Measurements from ENCODE around the gene SLC10A2. TPM values are rescaled to one million over a fixed set of nuclear protein-coding genes. Genes with fewer than 3 reads are reported as not detected.
"Not testable (repeated sequence)": the region's sequence is repeated elsewhere in the genome, so short reads cannot be mapped to it uniquely, and the experiment has no call there.

The SLC10A2 gene, protein sequence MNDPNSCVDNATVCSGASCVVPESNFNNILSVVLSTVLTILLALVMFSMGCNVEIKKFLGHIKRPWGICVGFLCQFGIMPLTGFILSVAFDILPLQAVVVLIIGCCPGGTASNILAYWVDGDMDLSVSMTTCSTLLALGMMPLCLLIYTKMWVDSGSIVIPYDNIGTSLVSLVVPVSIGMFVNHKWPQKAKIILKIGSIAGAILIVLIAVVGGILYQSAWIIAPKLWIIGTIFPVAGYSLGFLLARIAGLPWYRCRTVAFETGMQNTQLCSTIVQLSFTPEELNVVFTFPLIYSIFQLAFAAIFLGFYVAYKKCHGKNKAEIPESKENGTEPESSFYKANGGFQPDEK
- total RNA-seq = not detected

DNA sequence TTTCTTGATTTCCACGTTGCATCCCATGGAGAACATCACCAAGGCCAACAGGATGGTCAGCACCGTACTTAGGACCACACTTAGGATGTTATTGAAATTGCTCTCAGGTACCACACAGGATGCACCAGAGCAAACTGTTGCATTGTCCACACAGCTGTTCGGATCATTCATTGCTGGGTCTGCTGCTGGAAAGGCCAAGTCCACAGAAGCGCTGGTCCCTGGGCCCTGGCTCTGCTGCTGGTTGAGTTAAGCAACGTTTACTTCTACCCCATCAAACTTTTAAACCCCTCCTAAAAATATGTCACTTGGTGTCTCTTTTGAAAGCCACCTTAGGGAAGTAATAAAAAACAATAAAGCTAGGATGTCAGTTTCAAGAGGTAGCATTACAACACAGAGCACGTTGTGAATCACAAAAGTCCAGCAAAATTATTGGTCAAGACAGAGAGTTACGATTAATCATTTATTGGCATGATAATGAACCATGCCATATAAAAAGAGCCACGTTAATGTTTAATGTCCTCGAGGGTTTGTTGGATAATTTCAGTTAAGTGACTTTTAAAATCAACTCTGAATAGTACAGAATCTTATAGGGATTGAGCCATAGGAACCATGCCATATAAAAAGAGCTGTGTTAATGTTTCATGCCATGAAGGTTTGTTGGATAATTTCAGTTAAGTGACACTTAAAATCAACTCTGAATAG, at the start of gene SLC10A2:
Gene SLC10A2, minus strand, starts transcription at position 339 of the 702 bp plus-strand sequence. Its CDS starts 168 bp downstream, at position 171.
- no peaks in the 10 kb centered on the region for H3K9me3 ChIP-seq
- DNase-seq (no peak), ATAC-seq (no peak)
- no peak within 1 kb of the TSS for H3K4me3 ChIP-seq
- intact Hi-C loops (cut with DNase I) = no loop called here
- no peaks in the 10 kb centered on the region for H3K27me3 ChIP-seq
- H3K36me3 ChIP-seq (replicated peaks in 1 of 2; ENCODE audit: insufficient read depth in 1 of 2, low read depth in 2 of 2) = no peaks in the 10 kb centered on the region
- WGBS, 2 donors = 29 to 43% methylated on average over 9 of the region's 9 CpGs
- no peak within 1 kb of the TSS for H3K27ac ChIP-seq
- TF ChIP-seq CTCF (IDR thresholded peaks at IDR 0.05) = no peak
- H3K4me1 ChIP-seq = no peaks in the 10 kb centered on the region

- DNase-seq (no peak), ATAC-seq (no peak)
- no peak for TF ChIP-seq CTCF (IDR thresholded peaks at IDR 0.05)
- no peak for TF ChIP-seq POLR2A (IDR thresholded peaks at IDR 0.05)
- WGBS, 2 donors = 45 to 56% methylated on average over 3 of the region's 3 CpGs
- no peaks in the 10 kb centered on the region for H3K9me3 ChIP-seq
- H3K4me1 ChIP-seq = no peaks in the 10 kb centered on the region
- intact Hi-C loops (cut with DNase I) = no loop called here
- no peak overlapping the region for H3K27ac ChIP-seq
- no peaks in the 10 kb centered on the region for H3K36me3 ChIP-seq (replicated peaks in 1 of 2; ENCODE audit: insufficient read depth in 1 of 2, low read depth in 2 of 2)
- H3K4me3 ChIP-seq = no peak overlapping the region
- H3K27me3 ChIP-seq = no peaks in the 10 kb centered on the region
Measured at GRCh38 chr13:103107580-103107979, 41.4 kb upstream of the SLC10A2 start.

DNA sequence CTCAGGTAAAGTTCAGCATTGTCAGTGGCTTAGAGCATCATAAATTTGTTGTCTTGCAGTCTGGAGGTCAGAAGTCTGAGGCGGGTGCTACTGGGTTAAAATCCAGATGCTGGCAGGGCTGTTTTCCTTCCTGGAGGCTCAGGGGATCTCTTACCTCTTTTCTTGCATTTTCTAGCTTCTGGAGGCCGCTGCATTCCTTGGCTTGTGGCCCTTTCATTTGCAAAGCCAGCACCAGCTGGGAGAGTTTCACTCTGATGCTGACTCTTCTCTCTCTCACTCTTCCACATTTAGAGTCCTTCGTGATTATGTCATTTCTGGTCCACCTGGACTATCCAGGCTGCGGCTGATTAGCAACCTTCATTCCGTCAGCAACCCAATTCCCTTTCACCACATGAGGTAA, 38.1 kb upstream of the SLC10A2 start:
- TF ChIP-seq CTCF (IDR thresholded peaks at IDR 0.05) (no peak), POLR2A (IDR thresholded peaks at IDR 0.05) (no peak)
- ATAC-seq = no peak
- intact Hi-C loops (cut with DNase I) = no loop called here
- Histone ChIP-seq H3K4me3 (no peak overlapping the region), H3K36me3 (replicated peaks in 1 of 2; ENCODE audit: insufficient read depth in 1 of 2, low read depth in 2 of 2) (no peaks in the 10 kb centered on the region), H3K9me3 (no peaks in the 10 kb centered on the region), H3K27ac (no peak overlapping the region), H3K27me3 (no peaks in the 10 kb centered on the region), H3K4me1 (no peaks in the 10 kb centered on the region)
- WGBS, 2 donors = 70 to 71% methylated on average over 5 of the region's 5 CpGs
- DNase-seq = no peak

- ATAC-seq; H3K4me3 ChIP-seq; H3K9me3 ChIP-seq; H3K36me3 ChIP-seq (replicated peaks in 1 of 2; ENCODE audit: insufficient read depth in 1 of 2, low read depth in 2 of 2); H3K27me3 ChIP-seq; H3K4me1 ChIP-seq; intact Hi-C loops (cut with DNase I); DNase-seq; H3K27ac ChIP-seq: not testable (repeated sequence)
- WGBS, 2 donors = 75 to 82% methylated on average over 6 of the region's 6 CpGs
Measured at GRCh38 chr13:103103456-103103855, 37.2 kb upstream of the SLC10A2 start.

- no peak for TF ChIP-seq POLR2A (IDR thresholded peaks at IDR 0.05)
- TF ChIP-seq CTCF (IDR thresholded peaks at IDR 0.05) = no peak
- ATAC-seq = no peak
- no peak overlapping the region for H3K27ac ChIP-seq
- no peaks in the 10 kb centered on the region for H3K27me3 ChIP-seq
- H3K4me1 ChIP-seq = no peaks in the 10 kb centered on the region
- 65 to 100% methylated on average over 1 of the region's 1 CpG for WGBS, 2 donors
- intact Hi-C loops (cut with DNase I) = no loop called here
- H3K36me3 ChIP-seq (replicated peaks in 1 of 2; ENCODE audit: insufficient read depth in 1 of 2, low read depth in 2 of 2) = no peaks in the 10 kb centered on the region
- DNase-seq = no peak
- no peak overlapping the region for H3K4me3 ChIP-seq
- H3K9me3 ChIP-seq = no peaks in the 10 kb centered on the region
Measured at GRCh38 chr13:103102482-103102881, 36.3 kb upstream of the SLC10A2 start.

All from body of pancreas (tissue), 4 donors.